GM23248 (cell line): ENCODE data around the gene ADRB1.

ENCODE experiments used
- EZH2 ChIP-seq: fragments of 200-600 bp; sonication (generic); IDR thresholded peaks from 2 replicates; pipeline ENCODE4 v1.6.1; 2018; ENCODE audit warnings: antibody characterized with exemption, mild to moderate bottlenecking; ENCODE audit not compliant: insufficient read depth, poor library complexity, severe bottlenecking
- EZH2phosphoT487 ChIP-seq: fragments of 200-600 bp; sonication (generic); IDR thresholded peaks from 2 replicates; pipeline ENCODE4 v1.6.1; 2018; ENCODE audit warnings: antibody characterized with exemption, moderate library complexity, mild to moderate bottlenecking, low read depth; ENCODE audit not compliant: insufficient read depth

DNA sequence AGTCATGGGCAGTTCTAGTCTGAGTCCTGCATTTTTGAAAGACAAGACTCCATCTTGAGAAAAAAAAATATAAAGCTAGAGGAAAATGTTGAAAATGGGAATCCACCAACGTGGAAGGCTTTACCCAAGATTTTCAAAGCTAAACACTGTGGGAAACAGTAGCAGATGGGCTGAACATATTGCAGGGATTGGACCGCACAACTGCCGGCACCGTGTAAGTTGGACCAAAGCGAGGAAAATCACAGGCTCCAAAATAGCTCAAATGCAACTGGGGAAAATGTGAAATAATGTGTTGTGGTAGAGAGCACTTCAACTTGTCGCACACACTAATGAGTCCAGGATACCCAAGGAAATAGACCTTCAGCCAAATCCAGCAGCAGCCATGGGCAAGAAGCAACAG lies 26.4 kb upstream of the ADRB1 start:
- no peak for TF ChIP-seq EZH2
- TF ChIP-seq EZH2phosphoT487, result no peak
